PC-3 (cell line): ENCODE data around the gene NXPE3. TPM values are rescaled to one million over a fixed set of nuclear protein-coding genes. Genes with fewer than 3 reads are reported as not detected.
A peak's percentile ranks its signal among the peaks of the same experiment; 100 is the strongest.

ENCODE experiments used
- ATAC-seq: fragments of 200-7000 bp; cut with Tn5 transposase; 2 replicates; pipeline ENCODE4 v1.9.1; 2020; ENCODE audit warnings: mild to moderate bottlenecking, moderate library complexity
- BruUV-seq: library from RNA; stranded (reverse); fragments of 400-500 nt; replicated peaks from 2 replicates; lab custom pipeline; 2021; lab: Mats Ljungman, UMichigan
- CTCF ChIA-PET: fragments of 300-600 bp; sonication (Branson Sonifier 250); formaldehyde crosslinking; loops from one replicate; lab custom pipeline; 2022; ENCODE audit warnings: antibody characterized with exemption; lab: Charles Lee
- POLR2A ChIA-PET: fragments of 300-600 bp; sonication (Branson Sonifier 250); formaldehyde crosslinking; loops from one replicate; lab custom pipeline; 2022; ENCODE audit warnings: antibody characterized with exemption; ENCODE audit not compliant: unreplicated experiment; lab: Charles Lee
- DNase-seq: peaks from one replicate; pipeline ENCODE4 v3.0.0-alpha.2; 2015
- H2AFZ ChIP-seq: fragments of 300-600 bp; sonication (generic); 2 replicates; pipeline ENCODE4 v1.6.0; 2016; ENCODE audit warnings: antibody characterized with exemption, low read length
- H3F3A ChIP-seq: fragments of 300-600 bp; sonication (generic); one replicate; pipeline ENCODE4 v1.6.0; 2017; ENCODE audit warnings: antibody characterized with exemption, low read length, control low read depth, mild to moderate bottlenecking; ENCODE audit not compliant: unreplicated experiment
- H3K27ac ChIP-seq: fragments of 300-600 bp; sonication (generic); 2 replicates; pipeline ENCODE4 v1.5.1; 2016; ENCODE audit warnings: mild to moderate bottlenecking, low read length
- H3K27me3 ChIP-seq: fragments of 300-600 bp; sonication (generic); 2 replicates; pipeline ENCODE4 v1.6.1; 2016; ENCODE audit warnings: low read length, mixed read lengths
- H3K36me3 ChIP-seq: fragments of 300-600 bp; sonication (generic); 2 replicates; pipeline ENCODE4 v1.6.1; 2016; ENCODE audit warnings: low read depth, mixed run types, low read length, mixed read lengths
- H3K4me1 ChIP-seq: fragments of 300-600 bp; sonication (generic); 2 replicates; pipeline ENCODE4 v1.5.1; 2016; ENCODE audit warnings: low read length; ENCODE audit not compliant: insufficient read depth
- H3K4me2 ChIP-seq: fragments of 300-600 bp; sonication (generic); 2 replicates; pipeline ENCODE4 v1.6.0; 2016; ENCODE audit warnings: low read length
- H3K4me3 ChIP-seq: fragments of 300-600 bp; sonication (generic); 2 replicates; pipeline ENCODE4 v1.5.1; 2016; ENCODE audit warnings: mild to moderate bottlenecking, low read length, mixed read lengths
- H3K79me2 ChIP-seq: fragments of 300-600 bp; sonication (generic); 2 replicates; pipeline ENCODE4 v1.6.1; 2017; ENCODE audit warnings: low read length, mixed read lengths
- H3K9ac ChIP-seq: fragments of 300-600 bp; sonication (generic); 2 replicates; pipeline ENCODE4 v1.6.0; 2016; ENCODE audit warnings: mild to moderate bottlenecking, low read length
- H3K9me2 ChIP-seq: fragments of 300-600 bp; sonication (generic); replicated peaks from 2 replicates; pipeline ENCODE4 v1.6.1; 2016; ENCODE audit warnings: mixed run types, low read length, mixed read lengths
- H3K9me3 ChIP-seq: fragments of 300-600 bp; sonication (generic); 2 replicates; pipeline ENCODE4 v1.6.1; 2016; ENCODE audit warnings: low read length, mixed read lengths
- H4K20me1 ChIP-seq: fragments of 300-600 bp; sonication (generic); 2 replicates; pipeline ENCODE4 v1.6.1; 2016; ENCODE audit warnings: low read length, mixed read lengths
- EZH2 ChIP-seq: fragments of 300-600 bp; sonication (generic); IDR thresholded peaks from one replicate; pipeline ENCODE4 v1.6.1; 2017; ENCODE audit warnings: antibody characterized with exemption, mild to moderate bottlenecking, low read length; ENCODE audit not compliant: unreplicated experiment
- EZH2phosphoT487 ChIP-seq: fragments of 300-600 bp; sonication (generic); IDR thresholded peaks from 2 replicates; pipeline ENCODE4 v1.6.1; 2018; ENCODE audit warnings: mild to moderate bottlenecking, antibody characterized with exemption, low read length, borderline replicate concordance
- intact Hi-C: fragments of 100-400 bp; cut with micrococcal nuclease; formaldehyde crosslinking; loops from 2 replicates; pipeline ENCODE4 v1.9.0; 2023
- total RNA-seq: library from RNA; depleted of rRNA; stranded (reverse); fragments of >200 nt; gene quantifications from 2 replicates; pipeline ENCODE4 v1.2.3, GENCODE V29; 2014
- TF ChIP-seq, protein P1 (sequence below): fragments of 300-600 bp; sonication (generic); conservative IDR thresholded peaks from 2 replicates; pipeline ENCODE4 v1.5.1; 2017; ENCODE audit warnings: antibody characterized with exemption, low read depth, mild to moderate bottlenecking, low read length

NXPE3 gene
- total RNA-seq, 1 experiment from 2014 or later: 12.6 TPM

DNA sequence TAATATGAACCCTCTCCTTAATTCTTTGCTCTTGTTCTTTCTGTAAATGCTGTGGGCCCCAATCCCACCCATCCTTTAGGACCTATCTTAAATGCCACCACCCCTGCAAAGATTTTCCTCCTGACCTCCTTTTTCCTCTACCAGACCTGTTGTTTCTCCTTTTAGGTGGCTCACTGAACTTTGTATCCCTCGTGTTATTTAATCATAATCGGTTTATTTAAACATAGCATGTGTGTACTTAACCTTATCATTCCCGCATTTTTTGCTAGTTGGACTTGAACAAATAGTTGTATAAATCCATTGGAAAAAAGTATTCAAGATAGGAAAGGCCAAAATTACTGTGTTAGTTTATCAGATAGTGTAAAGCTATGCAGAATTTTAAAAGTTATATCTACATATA is 69.3 kb downstream of the NXPE3 start:
- peaks cover 38% of the 10 kb centered on the region for H4K20me1 ChIP-seq
- peak overlapping the region; percentile 76 for H3K27ac ChIP-seq
- no TSS peak for BruUV-seq
- H3F3A ChIP-seq: peaks cover 6% of the 10 kb centered on the region
- no peaks in the 10 kb centered on the region for H3K9me3 ChIP-seq
- H2AFZ ChIP-seq: peak overlapping the region; percentile 83
- CTCF ChIA-PET: interaction anchor here (0.6 to 1.7 kb wide), 3 partner anchors 21 to 377 kb away, joined by 3 to 9 read pairs (median 5); no protein-coding TSS in a partner anchor
- H3K4me2 ChIP-seq: peak overlapping the region; percentile 95
- peaks cover 40% of the 10 kb centered on the region for H3K79me2 ChIP-seq
- ATAC-seq (no peak), DNase-seq (no peak)
- peak overlapping the region; percentile 98 for H3K4me3 ChIP-seq
- H3K9me2 ChIP-seq: no peaks in the 10 kb centered on the region
- intact Hi-C loops: loop anchor here (2.0 kb wide), 2 partner anchors 22 to 326 kb away; no protein-coding TSS in a partner anchor
- peak overlapping the region; percentile 97 for H3K9ac ChIP-seq
- TF ChIP-seq EZH2: no peak
- TF ChIP-seq, protein P1, sequence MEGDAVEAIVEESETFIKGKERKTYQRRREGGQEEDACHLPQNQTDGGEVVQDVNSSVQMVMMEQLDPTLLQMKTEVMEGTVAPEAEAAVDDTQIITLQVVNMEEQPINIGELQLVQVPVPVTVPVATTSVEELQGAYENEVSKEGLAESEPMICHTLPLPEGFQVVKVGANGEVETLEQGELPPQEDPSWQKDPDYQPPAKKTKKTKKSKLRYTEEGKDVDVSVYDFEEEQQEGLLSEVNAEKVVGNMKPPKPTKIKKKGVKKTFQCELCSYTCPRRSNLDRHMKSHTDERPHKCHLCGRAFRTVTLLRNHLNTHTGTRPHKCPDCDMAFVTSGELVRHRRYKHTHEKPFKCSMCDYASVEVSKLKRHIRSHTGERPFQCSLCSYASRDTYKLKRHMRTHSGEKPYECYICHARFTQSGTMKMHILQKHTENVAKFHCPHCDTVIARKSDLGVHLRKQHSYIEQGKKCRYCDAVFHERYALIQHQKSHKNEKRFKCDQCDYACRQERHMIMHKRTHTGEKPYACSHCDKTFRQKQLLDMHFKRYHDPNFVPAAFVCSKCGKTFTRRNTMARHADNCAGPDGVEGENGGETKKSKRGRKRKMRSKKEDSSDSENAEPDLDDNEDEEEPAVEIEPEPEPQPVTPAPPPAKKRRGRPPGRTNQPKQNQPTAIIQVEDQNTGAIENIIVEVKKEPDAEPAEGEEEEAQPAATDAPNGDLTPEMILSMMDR: no peak
- TF ChIP-seq EZH2phosphoT487: no peak
- peaks cover 23% of the 10 kb centered on the region for H3K4me1 ChIP-seq
- POLR2A ChIA-PET: interaction anchor here (1.6 to 1.7 kb wide), 3 partner anchors 21 to 377 kb away, joined by 6 to 8 read pairs (median 8); no protein-coding TSS in a partner anchor
- no peaks in the 10 kb centered on the region for H3K27me3 ChIP-seq
- peaks cover 32% of the 10 kb centered on the region for H3K36me3 ChIP-seq

DNA sequence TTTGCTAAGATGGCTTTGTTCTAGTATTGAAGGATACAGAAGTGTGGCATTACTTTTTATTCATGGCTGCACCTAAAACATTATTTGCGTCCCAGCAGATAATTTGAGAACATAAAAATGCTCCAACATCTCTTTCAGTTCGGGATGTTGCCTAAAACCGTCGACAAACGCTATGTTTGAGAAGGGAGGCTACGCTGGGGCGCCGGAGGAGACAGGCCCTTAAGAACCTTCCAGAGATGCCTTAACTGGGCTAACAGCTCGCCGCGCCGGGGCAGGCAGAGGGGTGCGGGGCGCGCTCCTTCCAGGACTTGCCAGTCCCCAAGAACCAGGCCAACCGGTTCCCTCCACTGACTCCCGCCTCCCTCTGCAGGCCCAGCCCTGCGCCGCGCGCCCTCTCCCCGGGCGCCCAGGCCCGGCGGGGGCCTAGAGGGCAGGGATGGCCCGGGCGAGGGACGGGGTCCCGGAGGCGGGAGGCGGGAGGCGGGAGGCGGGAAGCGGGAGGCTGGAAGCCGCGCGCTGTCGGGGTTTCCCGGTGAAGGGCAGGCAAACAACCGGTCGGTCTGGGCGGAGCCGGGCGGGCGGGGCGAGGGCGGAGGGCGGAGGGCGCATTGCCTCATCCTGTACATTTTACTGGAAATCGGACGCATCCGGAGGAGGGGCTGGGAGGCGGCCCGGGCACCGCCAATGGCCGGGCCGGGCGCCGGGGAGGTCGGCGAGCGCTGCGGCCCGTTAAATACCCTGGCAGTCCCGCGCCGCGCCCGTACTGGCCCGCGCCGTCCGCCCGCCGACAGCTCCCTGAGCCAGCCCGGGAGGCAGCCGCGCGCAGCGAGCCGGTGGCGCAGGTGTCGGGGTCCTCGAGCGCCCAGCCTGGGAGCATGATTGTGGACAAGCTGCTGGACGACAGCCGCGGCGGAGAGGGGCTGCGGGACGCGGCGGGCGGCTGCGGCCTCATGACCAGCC is 70.0 kb downstream of the NXPE3 start, which contains the start of gene NFKBIZ:
NFKBIZ (plus strand) TSS at position 761 of the 960 bp plus-strand sequence; CDS start at position 876, 115 bp downstream.
- BruUV-seq: TSS peak; percentile 59

More for the DNA sequence above, 70.0 kb downstream of the NXPE3 start, which contains the start of gene NFKBIZ:
- ATAC-seq (peak; percentile 77), DNase-seq (peak; percentile 95)
- H3K4me3 ChIP-seq: peak within 1 kb of the TSS; percentile 98
- H3K9ac ChIP-seq: peak within 1 kb of the TSS; percentile 97
- ChIA-PET CTCF (interaction anchor here (0.6 to 1.7 kb wide), 3 partner anchors 22 to 376 kb away, joined by 3 to 9 read pairs (median 5); no protein-coding TSS in a partner anchor), POLR2A (interaction anchor here (0.5 to 1.7 kb wide), 15 partner anchors 17 to 1580 kb away, joined by 3 to 8 read pairs (median 4); no protein-coding TSS in a partner anchor)
- H3K36me3 ChIP-seq: peaks cover 39% of the 10 kb centered on the region
- H3K4me1 ChIP-seq: peaks cover 23% of the 10 kb centered on the region
- no peaks in the 10 kb centered on the region for H3K9me2 ChIP-seq
- H2AFZ ChIP-seq: peak within 1 kb of the TSS; percentile 83
- TF ChIP-seq, protein P1: no peak
- TF ChIP-seq EZH2phosphoT487 (no peak), EZH2 (no peak)
- peaks cover 45% of the 10 kb centered on the region for H4K20me1 ChIP-seq
- peaks cover 6% of the 10 kb centered on the region for H3F3A ChIP-seq
- H3K27ac ChIP-seq: peak within 1 kb of the TSS; percentile 76
- peaks cover 47% of the 10 kb centered on the region for H3K79me2 ChIP-seq
- peak within 1 kb of the TSS; percentile 95 for H3K4me2 ChIP-seq
- H3K27me3 ChIP-seq: no peaks in the 10 kb centered on the region
- H3K9me3 ChIP-seq: no peaks in the 10 kb centered on the region
- intact Hi-C loops: loop anchor here (1.0 to 2.0 kb wide), 3 partner anchors 22 to 326 kb away; no protein-coding TSS in a partner anchor
